Measurements from ENCODE around the gene TNRC6C. TPM values are rescaled to one million over a fixed set of nuclear protein-coding genes. Genes with fewer than 3 reads are reported as not detected.

TNRC6C gene
- total and polyA plus RNA-seq, 2 experiments from 2014 or later = 10.1 to 16.6 TPM

GRCh38 chr17:78014646-78015045 is 56.1 kb downstream of the TNRC6C start:
- no peak overlapping the region for H3K4me3 Mint-ChIP-seq
- Histone ChIP-seq H3K27ac (ENCODE audit: low read depth) (no peak overlapping the region), H3F3A (replicated peaks; ENCODE audit: low read depth) (peaks cover 6% of the 10 kb centered on the region), H3K4me3 (no peak overlapping the region), H4K20me1 (replicated peaks; ENCODE audit: insufficient read depth) (no peaks in the 10 kb centered on the region; the same call in 1 of the 2 replicates), H3K4me2 (no peak overlapping the region), H3K79me2 (replicated peaks; ENCODE audit: insufficient read depth) (no peaks in the 10 kb centered on the region), H3K4me1 (ENCODE audit: insufficient read depth) (peaks cover 6% of the 10 kb centered on the region; the same call in 1 of the 2 replicates), H3K36me3 (ENCODE audit: insufficient read depth) (peaks cover 10% of the 10 kb centered on the region), H3K27me3 (ENCODE audit: insufficient read depth) (no peaks in the 10 kb centered on the region), H3K9me2 (ENCODE audit: insufficient read depth) (no peaks in the 10 kb centered on the region), H2AFZ (no peak overlapping the region)
- H3K27me3 Mint-ChIP-seq (ENCODE audit: insufficient read depth, low read depth, poor library complexity) = no peaks in the 10 kb centered on the region
- peaks cover 10% of the 10 kb centered on the region; the same call in 2 of the 3 replicates for H3K4me1 Mint-ChIP-seq
- DNase-seq (ENCODE audit: low spot score) (no peak), ATAC-seq (no peak)
- H3K9me3 Mint-ChIP-seq = no peaks in the 10 kb centered on the region
- no peak for TF ChIP-seq JUNB (IDR thresholded peaks at IDR 0.05; ENCODE audit: unreplicated experiment)
- no peak overlapping the region for H3K27ac Mint-ChIP-seq
- H3K36me3 Mint-ChIP-seq (ENCODE audit: low read depth) = no peaks in the 10 kb centered on the region; the same call in 2 of the 3 replicates

GRCh38 chr17:78016852-78017251 is 58.3 kb downstream of the TNRC6C start:
- Mint-ChIP-seq H3K4me1 (peaks cover 15% of the 10 kb centered on the region; the same call in 2 of the 3 replicates), H3K27me3 (ENCODE audit: insufficient read depth, low read depth, poor library complexity) (no peaks in the 10 kb centered on the region), H3K4me3 (no peak overlapping the region), H3K9me3 (no peaks in the 10 kb centered on the region), H3K36me3 (ENCODE audit: low read depth) (no peaks in the 10 kb centered on the region), H3K27ac (no peak overlapping the region)
- ATAC-seq (no peak), DNase-seq (ENCODE audit: low spot score) (no peak)
- H4K20me1 ChIP-seq (replicated peaks; ENCODE audit: insufficient read depth) = no peaks in the 10 kb centered on the region; the same call in 1 of the 2 replicates
- peaks cover 6% of the 10 kb centered on the region; the same call in 1 of the 2 replicates for H3K4me1 ChIP-seq (ENCODE audit: insufficient read depth)
- no peak overlapping the region for H2AFZ ChIP-seq
- H3K4me2 ChIP-seq = no peak overlapping the region
- H3K9me2 ChIP-seq (ENCODE audit: insufficient read depth) = no peaks in the 10 kb centered on the region
- H3K27ac ChIP-seq (ENCODE audit: low read depth) = no peak overlapping the region
- H3K79me2 ChIP-seq (replicated peaks; ENCODE audit: insufficient read depth) = no peaks in the 10 kb centered on the region
- peaks cover 1% of the 10 kb centered on the region; the same call in 1 of the 2 replicates for H3K36me3 ChIP-seq (ENCODE audit: insufficient read depth)
- H3F3A ChIP-seq (replicated peaks; ENCODE audit: low read depth) = peaks cover 6% of the 10 kb centered on the region
- no peak overlapping the region for H3K4me3 ChIP-seq
- H3K27me3 ChIP-seq (ENCODE audit: insufficient read depth) = no peaks in the 10 kb centered on the region
- no peak for TF ChIP-seq CTCF (conservative IDR thresholded peaks at IDR 0.05; ENCODE audit: low read depth in 2 of 2)
- TF ChIP-seq ETS1 (IDR thresholded peaks at IDR 0.05) = no peak
- TF ChIP-seq CREB1 (CRISPR knock-in tag; IDR thresholded peaks at IDR 0.05; ENCODE audit: low read depth) = no peak
- TF ChIP-seq POLR2AphosphoS5 (IDR thresholded peaks at IDR 0.05; ENCODE audit: low read depth) = no peak
- TF ChIP-seq NANOG (IDR thresholded peaks at IDR 0.05; ENCODE audit: borderline replicate concordance) = no peak
- no peak for TF ChIP-seq ZNF462 (CRISPR knock-in tag; IDR thresholded peaks at IDR 0.05)
- no peak for TF ChIP-seq ZNF114 (CRISPR knock-in tag; IDR thresholded peaks at IDR 0.05)

Measured in GM23338 (cell line).